ENCODE results near the gene WDR27. TPM values are rescaled to one million over a fixed set of nuclear protein-coding genes. Genes with fewer than 3 reads are reported as not detected.

Gene WDR27
- total RNA-seq, 1 donor from 2014 or later, result 16.8 TPM

DNA sequence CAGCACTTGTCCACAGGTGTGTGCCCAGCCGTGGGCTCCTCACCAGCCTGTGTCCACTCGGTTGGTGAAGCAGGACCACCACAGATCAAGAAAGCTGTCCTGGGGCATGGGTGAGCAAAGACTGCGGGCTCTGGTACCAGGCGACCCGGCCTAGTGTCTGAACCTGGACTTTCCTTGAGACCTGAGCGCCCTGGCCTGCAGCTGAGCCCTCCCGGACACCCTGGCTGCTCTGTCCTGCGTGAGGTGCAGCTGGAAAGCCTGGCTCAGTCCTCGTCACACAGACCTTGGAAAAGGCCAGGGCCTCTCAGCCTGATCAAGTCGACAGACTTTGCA is 247.0 kb downstream of the WDR27 start:
- FAIRE-seq (peak; percentile 23), DNase-seq (ENCODE audit: low read depth) (no peak)
- no peak overlapping the region for H3K4me3 ChIP-seq (ENCODE audit: low read depth, low read length)
- no peaks in the 10 kb centered on the region for H3K27me3 ChIP-seq (ENCODE audit: control insufficient read depth, insufficient read depth, low read length)
- no peaks in the 10 kb centered on the region for H3K36me3 ChIP-seq (ENCODE audit: control insufficient read depth, insufficient read depth, low read length)
- TF ChIP-seq, protein P1, sequence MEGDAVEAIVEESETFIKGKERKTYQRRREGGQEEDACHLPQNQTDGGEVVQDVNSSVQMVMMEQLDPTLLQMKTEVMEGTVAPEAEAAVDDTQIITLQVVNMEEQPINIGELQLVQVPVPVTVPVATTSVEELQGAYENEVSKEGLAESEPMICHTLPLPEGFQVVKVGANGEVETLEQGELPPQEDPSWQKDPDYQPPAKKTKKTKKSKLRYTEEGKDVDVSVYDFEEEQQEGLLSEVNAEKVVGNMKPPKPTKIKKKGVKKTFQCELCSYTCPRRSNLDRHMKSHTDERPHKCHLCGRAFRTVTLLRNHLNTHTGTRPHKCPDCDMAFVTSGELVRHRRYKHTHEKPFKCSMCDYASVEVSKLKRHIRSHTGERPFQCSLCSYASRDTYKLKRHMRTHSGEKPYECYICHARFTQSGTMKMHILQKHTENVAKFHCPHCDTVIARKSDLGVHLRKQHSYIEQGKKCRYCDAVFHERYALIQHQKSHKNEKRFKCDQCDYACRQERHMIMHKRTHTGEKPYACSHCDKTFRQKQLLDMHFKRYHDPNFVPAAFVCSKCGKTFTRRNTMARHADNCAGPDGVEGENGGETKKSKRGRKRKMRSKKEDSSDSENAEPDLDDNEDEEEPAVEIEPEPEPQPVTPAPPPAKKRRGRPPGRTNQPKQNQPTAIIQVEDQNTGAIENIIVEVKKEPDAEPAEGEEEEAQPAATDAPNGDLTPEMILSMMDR (IDR thresholded peaks at IDR 0.05; ENCODE audit: insufficient read depth, low read length, severe bottlenecking), result no peak

DNA sequence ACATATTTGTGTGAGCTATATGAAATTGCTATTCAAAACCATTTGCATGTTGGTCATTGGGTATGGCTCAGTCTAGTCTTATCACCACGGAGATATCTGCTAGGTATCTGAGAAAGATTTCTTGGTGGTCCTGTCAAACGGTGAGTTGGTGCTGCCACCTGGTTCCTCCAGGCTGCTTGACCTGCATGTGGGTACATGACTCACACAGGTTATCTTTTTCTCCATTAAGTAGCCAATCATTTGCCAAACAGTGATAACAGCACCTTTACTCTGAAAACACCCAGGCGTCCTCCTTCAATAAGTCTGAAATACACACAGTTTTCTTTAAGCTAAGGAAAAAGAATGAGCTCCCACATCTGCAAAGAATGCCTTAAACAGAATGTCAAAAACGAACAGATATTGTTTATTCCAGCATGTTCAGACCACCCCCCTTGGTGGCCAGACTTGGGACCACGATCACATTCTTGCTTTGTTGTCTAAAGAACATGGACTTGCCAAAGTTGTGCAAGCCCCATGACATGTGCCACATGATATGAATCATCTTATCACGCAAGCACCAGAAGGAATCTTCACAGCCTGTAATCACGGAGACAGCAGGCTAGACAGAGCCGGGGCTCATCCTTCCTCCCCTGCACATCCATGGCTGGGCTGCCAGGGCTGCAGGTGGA is 247.5 kb downstream of the WDR27 start:
- H3K36me3 ChIP-seq (ENCODE audit: control insufficient read depth, insufficient read depth, low read length), result no peaks in the 10 kb centered on the region
- no peak for FAIRE-seq
- H3K27me3 ChIP-seq (ENCODE audit: control insufficient read depth, insufficient read depth, low read length), result no peaks in the 10 kb centered on the region
- peak; percentile 39 for DNase-seq (ENCODE audit: low read depth)
- TF ChIP-seq, protein P1 (IDR thresholded peaks at IDR 0.05; ENCODE audit: insufficient read depth, low read length, severe bottlenecking), result no peak
- no peak overlapping the region for H3K4me3 ChIP-seq (ENCODE audit: low read depth, low read length)

DNA sequence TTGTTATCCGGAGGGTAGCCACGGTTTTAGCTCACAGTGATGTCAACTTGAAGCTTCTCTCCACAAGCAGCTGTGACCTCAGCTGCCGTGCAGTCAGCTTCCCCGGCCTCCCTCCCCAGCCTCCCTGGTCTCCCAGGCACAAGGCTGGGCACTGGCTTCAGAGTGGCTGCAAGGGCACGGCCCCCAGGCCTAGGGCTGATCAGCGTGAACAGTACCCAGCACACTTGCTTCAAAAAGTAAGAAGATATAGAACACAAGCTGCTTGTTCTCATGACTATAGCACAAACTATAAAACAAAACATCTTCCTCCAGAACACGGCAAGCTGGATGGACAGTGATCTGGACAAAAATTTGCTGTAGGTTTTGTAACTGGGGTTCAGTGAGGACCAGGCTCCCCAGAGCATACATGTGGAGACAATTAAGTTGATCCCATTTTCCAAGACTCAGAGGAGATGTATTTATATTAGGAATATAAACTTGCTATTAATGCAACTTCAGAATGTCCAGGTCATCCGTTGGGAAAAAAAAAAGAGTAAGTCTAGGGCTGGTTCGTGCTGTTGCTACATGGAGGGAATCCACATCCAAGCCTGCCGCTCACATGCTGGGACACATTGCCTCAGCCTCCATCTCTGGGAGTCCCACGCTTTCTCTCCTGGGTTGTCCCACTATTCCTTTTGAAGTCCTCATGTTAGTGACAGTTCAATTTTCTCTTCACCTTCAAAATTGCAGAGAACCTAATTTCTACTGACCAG is 248.8 kb downstream of the WDR27 start:
- FAIRE-seq (no peak), DNase-seq (ENCODE audit: low read depth) (no peak)
- no peaks in the 10 kb centered on the region for H3K36me3 ChIP-seq (ENCODE audit: control insufficient read depth, insufficient read depth, low read length)
- no peak overlapping the region for H3K4me3 ChIP-seq (ENCODE audit: low read depth, low read length)
- TF ChIP-seq, protein P1 (IDR thresholded peaks at IDR 0.05; ENCODE audit: insufficient read depth, low read length, severe bottlenecking), result no peak
- H3K27me3 ChIP-seq (ENCODE audit: control insufficient read depth, insufficient read depth, low read length), result no peaks in the 10 kb centered on the region

DNA sequence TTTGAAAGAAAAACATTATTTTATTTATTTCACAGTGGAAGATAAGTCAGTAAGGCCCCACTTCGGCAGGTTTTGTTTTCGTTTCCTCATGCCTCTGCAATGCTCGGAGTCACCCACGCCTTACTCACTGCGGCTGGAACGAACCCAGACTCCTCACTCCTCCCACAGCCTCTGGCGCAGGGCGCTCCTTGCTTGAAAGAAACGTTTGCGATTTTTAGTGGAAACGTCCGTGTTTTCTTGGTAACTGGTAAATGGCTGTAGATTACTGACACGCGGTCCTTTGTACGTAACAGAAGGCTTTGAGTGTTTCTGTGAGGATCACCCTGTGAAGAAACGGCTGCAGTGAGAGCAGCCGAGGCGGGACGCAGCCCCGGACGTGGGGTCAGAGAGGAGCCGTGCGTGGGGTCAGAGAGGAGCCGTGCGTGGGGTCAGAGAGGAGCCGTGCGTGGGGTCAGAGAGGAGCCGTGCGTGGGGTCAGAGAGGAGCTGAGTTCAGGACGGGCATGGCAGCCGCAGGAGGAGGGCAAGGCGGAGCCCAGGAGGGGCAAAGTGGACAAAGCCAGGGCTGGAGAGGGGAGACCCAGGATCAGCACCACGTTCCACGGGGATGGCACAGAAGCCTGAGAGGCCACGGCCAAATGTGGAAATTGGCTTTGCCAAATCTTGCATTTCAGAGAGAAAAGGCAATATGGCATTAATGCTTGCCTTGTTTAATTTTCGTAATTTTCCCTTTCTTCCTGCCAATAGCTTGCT is 249.5 kb downstream of the WDR27 start:
- Histone ChIP-seq H3K4me3 (ENCODE audit: low read depth, low read length) (peak overlapping the region; percentile 27), H3K27me3 (ENCODE audit: control insufficient read depth, insufficient read depth, low read length) (no peaks in the 10 kb centered on the region), H3K36me3 (ENCODE audit: control insufficient read depth, insufficient read depth, low read length) (no peaks in the 10 kb centered on the region)
- TF ChIP-seq, protein P1 (IDR thresholded peaks at IDR 0.05; ENCODE audit: insufficient read depth, low read length, severe bottlenecking), result no peak
- peak; percentile 84 for DNase-seq (ENCODE audit: low read depth)
- FAIRE-seq, result no peak

DNA sequence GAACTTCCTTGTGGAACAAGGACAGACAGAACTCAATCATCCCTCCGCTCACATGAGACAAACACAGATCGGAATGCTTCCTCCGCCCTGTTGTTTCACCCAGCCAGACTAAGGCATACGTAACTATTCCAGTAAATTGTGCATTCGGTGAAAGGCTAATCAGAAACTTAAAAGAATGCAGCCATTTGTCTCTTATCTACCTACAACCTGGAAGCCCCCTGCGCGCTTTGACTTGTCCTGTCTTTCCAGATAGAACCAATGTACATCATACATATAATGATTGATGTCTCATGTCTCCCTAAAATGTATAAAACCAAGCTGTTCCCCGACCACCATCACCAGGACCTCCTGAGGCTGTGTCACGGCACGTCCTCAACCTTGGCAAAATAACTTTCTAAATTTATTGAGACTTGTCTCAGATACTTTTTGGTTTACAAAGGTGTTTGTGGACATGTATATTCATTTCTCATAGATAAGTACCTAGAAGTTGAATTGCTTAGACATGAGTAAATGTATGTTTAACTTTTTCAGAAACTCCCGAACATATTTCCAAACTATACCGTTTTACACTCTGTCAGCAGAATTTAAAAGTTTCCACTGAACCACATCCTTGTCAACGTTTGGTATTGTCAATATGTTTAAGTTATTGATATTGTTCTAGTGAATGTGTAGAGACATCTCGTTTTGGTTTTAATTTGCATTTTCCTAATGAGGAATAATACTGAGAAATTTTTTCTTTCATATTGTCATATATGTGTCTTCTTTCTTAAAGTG is 250.6 kb downstream of the WDR27 start:
- FAIRE-seq (peak; percentile 90), DNase-seq (ENCODE audit: low read depth) (peak; percentile 49)
- H3K36me3 ChIP-seq (ENCODE audit: control insufficient read depth, insufficient read depth, low read length), result no peaks in the 10 kb centered on the region
- H3K4me3 ChIP-seq (ENCODE audit: low read depth, low read length), result no peak overlapping the region
- TF ChIP-seq, protein P1 (IDR thresholded peaks at IDR 0.05; ENCODE audit: insufficient read depth, low read length, severe bottlenecking), result no peak
- no peaks in the 10 kb centered on the region for H3K27me3 ChIP-seq (ENCODE audit: control insufficient read depth, insufficient read depth, low read length)
